Measurements from ENCODE around the gene PEX1.
"Not testable (repeated sequence)": the region's sequence is repeated elsewhere in the genome, so short reads cannot be mapped to it uniquely, and the experiment has no call there.

Gene PEX1

GRCh38 chr7:92456236-92456635, 72.1 kb downstream of the PEX1 start:
- no peak for DNase-seq (ENCODE audit: low read depth)
- TF ChIP-seq CTCF (IDR thresholded peaks at IDR 0.05; ENCODE audit: insufficient read depth, low read depth, low read length, missing control alignments) = no peak
- no peak overlapping the region for H3K4me3 ChIP-seq (ENCODE audit: low read length)

GRCh38 chr7:92451645-92452044, 76.7 kb downstream of the PEX1 start:
- H3K4me3 ChIP-seq (ENCODE audit: low read length) = no peak overlapping the region
- no peak for TF ChIP-seq CTCF (IDR thresholded peaks at IDR 0.05; ENCODE audit: insufficient read depth, low read depth, low read length, missing control alignments)
- DNase-seq (ENCODE audit: low read depth) = no peak

GRCh38 chr7:92448205-92448747, 80.0 kb downstream of the PEX1 start:
- DNase-seq (ENCODE audit: low read depth) = peak; percentile 63
- TF ChIP-seq CTCF (IDR thresholded peaks at IDR 0.05; ENCODE audit: insufficient read depth, low read depth, low read length, missing control alignments) = peak; percentile 47
- H3K4me3 ChIP-seq (ENCODE audit: low read length) = peak overlapping the region; percentile 72

GRCh38 chr7:92447345-92448204, 80.7 kb downstream of the PEX1 start, which contains the start of gene GATAD1:
GATAD1 (plus strand) TSS chr7:92447482; CDS start chr7:92447730, 248 bp downstream.
- H3K4me3 ChIP-seq (ENCODE audit: low read length) = peak within 1 kb of the TSS; percentile 72
- peak; percentile 92 for DNase-seq (ENCODE audit: low read depth)
- no peak for TF ChIP-seq CTCF (IDR thresholded peaks at IDR 0.05; ENCODE audit: insufficient read depth, low read depth, low read length, missing control alignments)

- TF ChIP-seq CTCF (IDR thresholded peaks at IDR 0.05; ENCODE audit: insufficient read depth, low read depth, low read length, missing control alignments) = peak; percentile 87
- H3K4me3 ChIP-seq (ENCODE audit: low read length) = peak overlapping the region; percentile 72
- no peak for DNase-seq (ENCODE audit: low read depth)
Measured at GRCh38 chr7:92446869-92447344, 81.4 kb downstream of the PEX1 start.

GRCh38 chr7:92442720-92443119, 85.6 kb downstream of the PEX1 start:
- not testable (repeated sequence) for DNase-seq (ENCODE audit: low read depth); H3K4me3 ChIP-seq (ENCODE audit: low read length)

GRCh38 chr7:92437956-92438491, 90.3 kb downstream of the PEX1 start:
- DNase-seq (ENCODE audit: low read depth) = no peak
- no peak for TF ChIP-seq CTCF (IDR thresholded peaks at IDR 0.05; ENCODE audit: insufficient read depth, low read depth, low read length, missing control alignments)
- H3K4me3 ChIP-seq (ENCODE audit: low read length) = no peak overlapping the region

All from epithelial cell of esophagus (primary cell).